HuH-7 (cell line): Measurements from ENCODE around the gene STAG1.
"Not testable (repeated sequence)": the region's sequence is repeated elsewhere in the genome, so short reads cannot be mapped to it uniquely, and the experiment has no call there.

Source experiments
- DNase-seq: peaks from one replicate; pipeline ENCODE4 v3.0.0; 2011; ENCODE audit warnings: low spot score

Gene STAG1

DNA sequence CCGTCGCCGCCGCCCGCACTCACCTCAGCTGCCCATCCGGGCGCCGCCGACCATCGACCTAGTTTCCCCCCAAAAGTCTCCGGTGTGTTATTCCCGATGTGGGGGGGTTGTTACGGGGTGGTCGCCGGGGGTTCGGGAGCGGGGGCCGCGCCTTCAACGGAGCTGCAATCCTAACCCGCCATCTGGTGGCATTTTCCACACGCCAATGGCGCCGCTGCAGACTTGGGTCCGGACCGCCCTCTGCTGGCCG lies at the start of gene STAG1:
TSS of gene STAG1 (minus strand) at position 207 of the 250 bp plus-strand sequence. CDS start 121,480 bp downstream, outside the sequence.
- no peak for DNase-seq

DNA sequence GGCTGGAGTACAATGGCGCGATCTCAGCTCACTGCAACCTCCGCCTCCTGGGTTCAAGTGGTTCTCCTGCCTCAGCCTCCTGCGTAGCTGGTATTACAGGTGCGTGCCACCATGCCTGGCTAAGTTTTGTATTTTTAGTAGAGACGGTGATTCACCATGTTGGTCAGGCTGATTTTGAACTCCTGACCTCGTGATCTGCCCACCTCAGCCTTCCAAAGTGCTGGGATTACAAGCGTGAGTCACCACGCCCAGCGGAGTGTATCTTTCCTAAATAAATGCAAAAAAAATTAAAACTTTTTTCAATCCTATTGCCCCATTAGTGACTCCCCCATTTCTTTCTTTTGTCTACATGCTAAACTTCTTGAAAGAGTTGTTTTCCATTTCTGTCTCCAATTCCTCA lies 49.0 kb upstream of the STAG1 start:
- DNase-seq, result not testable (repeated sequence)

- no peak for DNase-seq
These were observed 40.6 kb upstream of the STAG1 start for GRCh38 chr3:136792556-136793330.

- DNase-seq, result no peak
These were observed 38.6 kb upstream of the STAG1 start for GRCh38 chr3:136790786-136791185.

- DNase-seq, result no peak
These were observed 37.8 kb upstream of the STAG1 start for GRCh38 chr3:136789976-136790375.

GRCh38 chr3:136788154-136788553 lies 36.0 kb upstream of the STAG1 start:
- DNase-seq, result no peak

- no peak for DNase-seq
These were observed 35.2 kb upstream of the STAG1 start for GRCh38 chr3:136787349-136787748.

GRCh38 chr3:136783708-136784191 lies 31.6 kb upstream of the STAG1 start:
- no peak for DNase-seq

- DNase-seq, result no peak
These were observed 28.6 kb upstream of the STAG1 start for GRCh38 chr3:136780741-136781140.

- no peak for DNase-seq
These were observed 26.7 kb upstream of the STAG1 start for GRCh38 chr3:136778865-136779264.

DNA sequence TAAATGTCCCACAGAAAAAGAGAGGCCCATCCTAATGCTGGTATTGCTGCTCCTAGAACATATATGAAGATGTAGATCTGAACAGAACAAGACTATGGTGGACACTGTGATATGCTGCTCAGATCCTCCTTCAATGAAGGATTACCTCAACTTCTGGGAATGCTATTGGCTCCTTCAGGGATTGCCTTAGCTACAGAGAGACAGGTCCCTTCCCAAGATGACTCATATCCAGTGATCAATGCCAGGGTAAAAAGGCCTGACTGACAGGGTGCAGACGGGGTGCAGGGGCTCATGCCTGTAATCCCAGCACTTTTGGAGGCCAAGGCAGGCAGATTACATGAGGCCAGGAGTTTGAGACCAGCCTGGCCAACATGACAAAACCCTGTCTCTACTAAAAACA lies 20.5 kb upstream of the STAG1 start:
- DNase-seq, result no peak

DNA sequence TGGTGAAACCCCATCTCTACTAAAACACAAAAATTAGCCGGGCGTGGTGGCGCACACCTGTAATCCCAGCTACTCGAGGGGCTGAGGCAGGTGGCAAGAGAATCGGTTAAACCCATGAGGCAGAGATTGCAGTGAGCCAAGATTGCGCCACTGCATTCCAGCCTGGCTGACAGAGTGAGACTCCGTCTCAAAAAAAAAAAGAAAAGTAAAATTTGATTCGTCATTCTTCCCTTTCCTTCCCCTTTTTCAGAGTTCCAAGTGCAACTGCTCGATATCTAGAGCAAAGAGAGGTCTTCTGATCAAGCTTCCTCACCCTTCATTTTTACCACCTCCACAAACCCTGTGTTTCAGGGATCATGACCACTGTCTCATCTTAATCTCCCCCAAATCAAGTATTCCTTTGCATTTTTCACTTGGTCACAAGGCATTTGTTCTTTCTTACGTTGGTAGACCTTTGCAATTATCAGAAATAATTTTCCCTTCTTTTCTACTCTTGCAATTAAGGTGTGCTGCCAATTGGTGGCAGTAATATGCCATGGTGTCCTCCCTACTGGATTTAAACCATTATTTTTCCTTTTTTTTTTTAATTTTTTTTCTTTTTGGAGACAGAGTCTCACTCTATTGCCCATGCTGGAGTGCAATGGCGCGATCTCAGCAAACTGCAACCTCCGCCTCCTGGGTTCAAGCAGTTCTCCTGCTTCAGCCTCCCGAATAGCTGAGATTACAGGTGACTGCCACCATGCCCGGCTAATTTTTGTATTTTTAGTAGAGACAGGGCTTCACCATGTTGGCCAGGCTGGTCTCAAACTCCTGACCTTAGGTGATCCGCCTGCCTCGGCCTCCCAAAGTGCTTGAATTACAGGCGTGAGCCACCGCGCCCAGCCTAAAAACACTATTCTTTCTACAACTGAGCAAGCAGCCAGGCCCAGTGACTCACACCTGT lies 6.3 kb upstream of the STAG1 start:
- DNase-seq, result not testable (repeated sequence)

- DNase-seq, result no peak
These were observed 3.0 kb upstream of the STAG1 start for GRCh38 chr3:136755192-136755591.

DNA sequence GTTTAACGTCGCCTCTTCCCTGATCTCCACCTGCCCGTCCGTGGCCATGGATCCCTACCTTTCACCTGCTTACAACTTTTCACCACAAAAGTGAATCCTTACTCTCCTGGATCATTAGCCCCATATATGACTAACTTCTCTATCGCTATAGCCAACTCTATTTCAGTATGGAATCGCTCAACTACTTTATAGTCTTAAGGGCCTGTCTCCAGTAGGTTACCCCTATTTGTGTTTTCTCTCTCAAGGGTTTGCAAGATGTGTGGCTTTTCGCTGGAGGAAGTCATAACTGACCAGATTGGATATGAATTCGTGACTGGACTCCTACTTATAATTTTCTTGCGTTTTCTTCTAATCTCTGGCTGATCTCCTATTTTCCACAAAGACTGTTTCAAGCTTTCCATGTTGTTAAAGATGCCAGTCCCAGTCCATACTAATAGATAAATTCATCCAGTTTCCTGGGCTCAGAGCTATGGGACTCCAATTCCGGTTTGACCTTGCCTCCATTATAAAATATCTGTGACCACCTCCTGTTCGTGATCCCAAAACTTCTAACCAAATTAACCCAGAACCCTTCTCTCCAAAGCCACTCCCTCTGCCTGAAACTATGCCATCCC lies 1.3 kb upstream of the STAG1 start:
- DNase-seq, result no peak

DNA sequence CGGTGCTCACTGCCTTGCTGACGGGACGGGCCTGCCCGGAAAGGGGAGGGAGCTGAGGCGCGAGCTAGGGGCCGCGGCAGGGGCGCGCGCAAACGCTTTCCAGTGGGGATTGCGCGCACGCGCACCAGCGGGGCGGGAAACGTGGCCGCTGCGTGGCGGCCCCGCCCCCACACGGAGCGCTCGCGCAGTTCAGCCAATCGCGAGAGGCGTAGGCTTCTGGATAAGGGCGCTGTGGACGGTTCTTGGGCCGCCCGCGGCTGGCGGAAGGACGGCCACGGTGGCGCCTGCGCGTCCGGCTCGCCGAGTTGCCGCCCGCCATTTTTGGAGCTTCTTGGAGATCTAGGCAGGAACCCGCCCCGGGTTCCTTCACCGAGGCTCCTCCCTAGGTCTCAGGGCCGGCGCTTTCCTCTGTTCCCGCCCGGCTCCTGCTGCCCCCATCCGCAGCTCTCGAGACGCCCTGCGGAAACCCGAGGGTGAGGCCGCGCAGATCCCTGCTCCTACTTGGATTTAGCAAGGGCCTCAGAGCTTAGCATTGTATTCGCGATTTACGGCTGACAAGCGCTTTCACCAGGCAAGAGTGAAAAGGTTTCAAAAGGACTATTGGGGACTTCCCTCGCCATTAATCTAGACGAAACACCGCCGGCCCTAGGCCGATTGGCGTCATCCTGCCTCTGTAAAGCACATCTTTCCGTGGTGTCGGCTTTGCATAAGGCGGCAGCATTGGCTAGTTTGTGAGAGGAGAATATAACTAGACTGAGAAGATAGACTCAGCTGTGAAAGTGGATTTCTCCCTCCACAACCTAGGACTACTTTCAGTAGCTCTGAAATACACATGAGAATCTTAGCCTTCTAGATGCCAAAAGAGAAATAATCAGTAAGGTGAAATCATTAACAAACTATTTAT lies 496 bp upstream of the STAG1 start:
- DNase-seq, result peak; percentile 89

- DNase-seq, result peak; percentile 57
These were observed 634 bp downstream of the STAG1 start for GRCh38 chr3:136751316-136752171.

- DNase-seq, result no peak
These were observed 1.3 kb downstream of the STAG1 start for GRCh38 chr3:136750897-136751315.

- no peak for DNase-seq
These were observed 1.8 kb downstream of the STAG1 start for GRCh38 chr3:136750209-136750896.

DNA sequence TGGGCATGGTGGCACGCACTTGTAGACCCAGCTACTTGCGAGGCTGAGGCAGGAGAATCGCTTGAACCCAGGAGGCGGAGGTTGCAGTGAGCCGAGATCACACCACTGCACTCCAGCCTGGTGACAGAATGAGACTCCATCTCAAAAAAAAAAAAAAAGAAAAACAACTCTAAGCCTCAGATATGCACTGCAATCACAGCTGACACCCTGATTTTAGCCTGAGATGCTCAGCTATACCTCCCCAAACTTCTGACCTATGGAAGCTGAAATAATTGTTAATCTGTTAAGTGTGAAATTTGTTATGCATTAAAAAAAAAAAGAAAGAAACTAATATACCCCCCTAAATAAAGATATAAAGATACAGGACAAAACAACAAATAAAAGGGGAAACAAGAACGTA lies 2.6 kb downstream of the STAG1 start:
- not testable (repeated sequence) for DNase-seq

DNA sequence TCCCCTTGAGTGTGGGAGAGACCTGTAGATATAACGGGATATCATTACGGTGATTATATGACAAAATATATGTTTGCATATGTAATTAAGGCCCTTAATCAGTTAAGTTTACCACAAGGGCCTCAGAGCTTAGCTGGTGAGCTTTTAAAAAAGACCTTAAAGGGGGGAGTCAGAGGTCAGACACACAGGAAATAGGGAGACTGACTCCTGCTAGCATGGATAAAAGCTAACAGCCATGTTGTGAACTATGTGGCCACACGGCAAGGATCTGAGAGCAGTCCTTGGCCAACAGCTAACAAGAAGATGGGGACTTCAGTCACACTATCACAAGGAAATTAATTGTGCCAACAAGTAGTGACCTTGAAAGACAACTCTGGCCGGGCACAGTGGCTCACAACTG lies 3.1 kb downstream of the STAG1 start:
- no peak for DNase-seq
